GM23338 (cell line): ENCODE results near the gene EXD3. TPM values are rescaled to one million over a fixed set of nuclear protein-coding genes. Genes with fewer than 3 reads are reported as not detected.

Source experiments
- CREB1 ChIP-seq: fragments of 250-450 bp; sonication (Bioruptor Pico); IDR thresholded peaks from 2 replicates; pipeline ENCODE4 v1.5.0; 2020; ENCODE audit warnings: low read depth, mild to moderate bottlenecking, moderate library complexity
- EZH2 ChIP-seq: fragments of 200-600 bp; sonication (generic); IDR thresholded peaks from one replicate; pipeline ENCODE4 v1.8.0; 2017; ENCODE audit warnings: antibody characterized with exemption, mild to moderate bottlenecking, low read depth; ENCODE audit not compliant: unreplicated experiment
- EZH2phosphoT487 ChIP-seq: fragments of 200-600 bp; sonication (generic); IDR thresholded peaks from one replicate; pipeline ENCODE4 v1.8.1; 2018; ENCODE audit warnings: antibody characterized with exemption; ENCODE audit not compliant: unreplicated experiment
- JUNB ChIP-seq: IDR thresholded peaks from one replicate; pipeline ENCODE4 v1.6.1; 2016; ENCODE audit warnings: antibody characterized with exemption; ENCODE audit not compliant: unreplicated experiment
- NANOG ChIP-seq: IDR thresholded peaks from 2 replicates; pipeline ENCODE4 v1.6.1; 2016; ENCODE audit warnings: antibody characterized with exemption, borderline replicate concordance
- POLR2AphosphoS5 ChIP-seq: IDR thresholded peaks from 2 replicates; pipeline ENCODE4 v1.6.1; 2016; ENCODE audit warnings: antibody characterized with exemption, low read depth
- STAT1 ChIP-seq: IDR thresholded peaks from one replicate; pipeline ENCODE4 v1.6.1; 2016; ENCODE audit warnings: antibody characterized with exemption; ENCODE audit not compliant: unreplicated experiment
- ZNF114 ChIP-seq: fragments of 250-450 bp; sonication (Bioruptor Pico); IDR thresholded peaks from 2 replicates; pipeline ENCODE4 v1.5.0; 2020; ENCODE audit warnings: mild to moderate bottlenecking, moderate library complexity
- ZNF331 ChIP-seq: fragments of 250-450 bp; sonication (Bioruptor Pico); IDR thresholded peaks from 2 replicates; pipeline ENCODE4 v1.5.0; 2020; ENCODE audit warnings: low read depth, mild to moderate bottlenecking, moderate library complexity
- polyA plus RNA-seq: library from polyadenylated mRNA; unstranded; fragments of >200 nt; fragmentation: Nextera tagmentation; extraction: Ambion mirVana; gene quantifications from 2 replicates; pipeline ENCODE4 v1.2.1, GENCODE V29; 2016
- total RNA-seq: library from RNA; depleted of rRNA; stranded (reverse); fragments of >200 nt; shearing (Covaris generic); gene quantifications from 2 replicates; pipeline ENCODE4 v1.2.3, GENCODE V29; 2014
- TF ChIP-seq, protein P1 (sequence below): fragments of 250-450 bp; sonication (Bioruptor Pico); IDR thresholded peaks from 2 replicates; pipeline ENCODE4 v1.5.0; 2020; ENCODE audit warnings: mild to moderate bottlenecking, moderate library complexity
- TF ChIP-seq, protein P2 (sequence below): IDR thresholded peaks from one replicate; pipeline ENCODE4 v1.6.1; 2018; ENCODE audit warnings: antibody characterized with exemption; ENCODE audit not compliant: unreplicated experiment
- TF ChIP-seq, protein P3 (sequence below): IDR thresholded peaks from 2 replicates; pipeline ENCODE4 v1.6.1; 2016; ENCODE audit warnings: antibody characterized with exemption

EXD3 gene
- total and polyA plus RNA-seq, 2 experiments from 2014 or later, result 3.6 to 9.7 TPM

DNA sequence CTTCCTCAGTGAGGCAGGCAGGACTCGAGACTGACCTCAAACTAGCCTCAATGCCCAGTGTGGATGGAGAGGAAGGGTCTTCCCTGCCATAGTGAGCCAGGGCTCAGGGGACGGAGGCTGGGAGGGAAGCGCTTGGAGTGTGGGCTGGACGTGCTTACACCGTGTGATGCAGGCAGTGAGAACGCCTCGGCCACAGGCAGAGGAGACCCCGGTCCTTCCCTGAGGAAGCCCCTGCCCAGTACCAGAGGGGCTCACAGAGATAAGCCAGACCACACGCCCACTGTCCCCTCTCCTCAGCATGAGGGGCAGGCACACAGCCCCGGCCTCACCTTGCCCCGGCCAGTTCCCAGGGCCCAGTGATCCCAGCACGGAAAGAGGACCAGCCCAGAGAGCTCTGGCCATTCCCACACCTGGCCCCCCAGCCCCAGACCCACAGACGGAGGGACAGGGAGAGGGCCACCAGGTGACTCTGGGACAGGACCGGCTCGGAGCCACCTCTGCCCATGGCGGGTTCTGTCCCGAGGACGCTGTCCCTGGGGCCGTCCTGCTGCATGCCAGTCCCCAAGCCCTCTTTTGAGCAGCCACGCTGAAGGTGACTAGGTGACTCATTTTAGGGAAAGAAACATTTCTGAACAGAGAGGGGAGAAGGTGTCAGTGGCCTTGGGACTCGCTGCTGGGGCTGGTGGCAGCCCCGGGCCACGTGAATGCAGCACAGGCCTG lies 42.2 kb upstream of the EXD3 start (continued):
- TF ChIP-seq, protein P1, sequence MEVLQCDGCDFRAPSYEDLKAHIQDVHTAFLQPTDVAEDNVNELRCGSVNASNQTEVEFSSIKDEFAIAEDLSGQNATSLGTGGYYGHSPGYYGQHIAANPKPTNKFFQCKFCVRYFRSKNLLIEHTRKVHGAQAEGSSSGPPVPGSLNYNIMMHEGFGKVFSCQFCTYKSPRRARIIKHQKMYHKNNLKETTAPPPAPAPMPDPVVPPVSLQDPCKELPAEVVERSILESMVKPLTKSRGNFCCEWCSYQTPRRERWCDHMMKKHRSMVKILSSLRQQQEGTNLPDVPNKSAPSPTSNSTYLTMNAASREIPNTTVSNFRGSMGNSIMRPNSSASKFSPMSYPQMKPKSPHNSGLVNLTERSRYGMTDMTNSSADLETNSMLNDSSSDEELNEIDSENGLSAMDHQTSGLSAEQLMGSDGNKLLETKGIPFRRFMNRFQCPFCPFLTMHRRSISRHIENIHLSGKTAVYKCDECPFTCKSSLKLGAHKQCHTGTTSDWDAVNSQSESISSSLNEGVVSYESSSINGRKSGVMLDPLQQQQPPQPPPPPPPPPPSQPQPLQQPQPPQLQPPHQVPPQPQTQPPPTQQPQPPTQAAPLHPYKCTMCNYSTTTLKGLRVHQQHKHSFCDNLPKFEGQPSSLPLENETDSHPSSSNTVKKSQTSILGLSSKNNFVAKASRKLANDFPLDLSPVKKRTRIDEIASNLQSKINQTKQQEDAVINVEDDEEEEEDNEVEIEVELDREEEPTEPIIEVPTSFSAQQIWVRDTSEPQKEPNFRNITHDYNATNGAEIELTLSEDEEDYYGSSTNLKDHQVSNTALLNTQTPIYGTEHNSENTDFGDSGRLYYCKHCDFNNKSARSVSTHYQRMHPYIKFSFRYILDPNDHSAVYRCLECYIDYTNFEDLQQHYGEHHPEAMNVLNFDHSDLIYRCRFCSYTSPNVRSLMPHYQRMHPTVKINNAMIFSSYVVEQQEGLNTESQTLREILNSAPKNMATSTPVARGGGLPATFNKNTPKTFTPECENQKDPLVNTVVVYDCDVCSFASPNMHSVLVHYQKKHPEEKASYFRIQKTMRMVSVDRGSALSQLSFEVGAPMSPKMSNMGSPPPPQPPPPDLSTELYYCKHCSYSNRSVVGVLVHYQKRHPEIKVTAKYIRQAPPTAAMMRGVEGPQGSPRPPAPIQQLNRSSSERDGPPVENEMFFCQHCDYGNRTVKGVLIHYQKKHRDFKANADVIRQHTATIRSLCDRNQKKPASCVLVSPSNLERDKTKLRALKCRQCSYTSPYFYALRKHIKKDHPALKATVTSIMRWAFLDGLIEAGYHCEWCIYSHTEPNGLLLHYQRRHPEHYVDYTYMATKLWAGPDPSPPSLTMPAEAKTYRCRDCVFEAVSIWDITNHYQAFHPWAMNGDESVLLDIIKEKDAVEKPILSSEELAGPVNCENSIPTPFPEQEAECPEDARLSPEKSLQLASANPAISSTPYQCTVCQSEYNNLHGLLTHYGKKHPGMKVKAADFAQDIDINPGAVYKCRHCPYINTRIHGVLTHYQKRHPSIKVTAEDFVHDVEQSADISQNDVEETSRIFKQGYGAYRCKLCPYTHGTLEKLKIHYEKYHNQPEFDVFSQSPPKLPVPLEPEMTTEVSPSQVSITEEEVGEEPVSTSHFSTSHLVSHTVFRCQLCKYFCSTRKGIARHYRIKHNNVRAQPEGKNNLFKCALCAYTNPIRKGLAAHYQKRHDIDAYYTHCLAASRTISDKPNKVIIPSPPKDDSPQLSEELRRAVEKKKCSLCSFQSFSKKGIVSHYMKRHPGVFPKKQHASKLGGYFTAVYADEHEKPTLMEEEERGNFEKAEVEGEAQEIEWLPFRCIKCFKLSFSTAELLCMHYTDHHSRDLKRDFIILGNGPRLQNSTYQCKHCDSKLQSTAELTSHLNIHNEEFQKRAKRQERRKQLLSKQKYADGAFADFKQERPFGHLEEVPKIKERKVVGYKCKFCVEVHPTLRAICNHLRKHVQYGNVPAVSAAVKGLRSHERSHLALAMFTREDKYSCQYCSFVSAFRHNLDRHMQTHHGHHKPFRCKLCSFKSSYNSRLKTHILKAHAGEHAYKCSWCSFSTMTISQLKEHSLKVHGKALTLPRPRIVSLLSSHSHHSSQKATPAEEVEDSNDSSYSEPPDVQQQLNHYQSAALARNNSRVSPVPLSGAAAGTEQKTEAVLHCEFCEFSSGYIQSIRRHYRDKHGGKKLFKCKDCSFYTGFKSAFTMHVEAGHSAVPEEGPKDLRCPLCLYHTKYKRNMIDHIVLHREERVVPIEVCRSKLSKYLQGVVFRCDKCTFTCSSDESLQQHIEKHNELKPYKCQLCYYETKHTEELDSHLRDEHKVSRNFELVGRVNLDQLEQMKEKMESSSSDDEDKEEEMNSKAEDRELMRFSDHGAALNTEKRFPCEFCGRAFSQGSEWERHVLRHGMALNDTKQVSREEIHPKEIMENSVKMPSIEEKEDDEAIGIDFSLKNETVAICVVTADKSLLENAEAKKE (CRISPR knock-in tag), result no peak
- no peak for TF ChIP-seq EZH2
- no peak for TF ChIP-seq JUNB
- TF ChIP-seq, protein P2, sequence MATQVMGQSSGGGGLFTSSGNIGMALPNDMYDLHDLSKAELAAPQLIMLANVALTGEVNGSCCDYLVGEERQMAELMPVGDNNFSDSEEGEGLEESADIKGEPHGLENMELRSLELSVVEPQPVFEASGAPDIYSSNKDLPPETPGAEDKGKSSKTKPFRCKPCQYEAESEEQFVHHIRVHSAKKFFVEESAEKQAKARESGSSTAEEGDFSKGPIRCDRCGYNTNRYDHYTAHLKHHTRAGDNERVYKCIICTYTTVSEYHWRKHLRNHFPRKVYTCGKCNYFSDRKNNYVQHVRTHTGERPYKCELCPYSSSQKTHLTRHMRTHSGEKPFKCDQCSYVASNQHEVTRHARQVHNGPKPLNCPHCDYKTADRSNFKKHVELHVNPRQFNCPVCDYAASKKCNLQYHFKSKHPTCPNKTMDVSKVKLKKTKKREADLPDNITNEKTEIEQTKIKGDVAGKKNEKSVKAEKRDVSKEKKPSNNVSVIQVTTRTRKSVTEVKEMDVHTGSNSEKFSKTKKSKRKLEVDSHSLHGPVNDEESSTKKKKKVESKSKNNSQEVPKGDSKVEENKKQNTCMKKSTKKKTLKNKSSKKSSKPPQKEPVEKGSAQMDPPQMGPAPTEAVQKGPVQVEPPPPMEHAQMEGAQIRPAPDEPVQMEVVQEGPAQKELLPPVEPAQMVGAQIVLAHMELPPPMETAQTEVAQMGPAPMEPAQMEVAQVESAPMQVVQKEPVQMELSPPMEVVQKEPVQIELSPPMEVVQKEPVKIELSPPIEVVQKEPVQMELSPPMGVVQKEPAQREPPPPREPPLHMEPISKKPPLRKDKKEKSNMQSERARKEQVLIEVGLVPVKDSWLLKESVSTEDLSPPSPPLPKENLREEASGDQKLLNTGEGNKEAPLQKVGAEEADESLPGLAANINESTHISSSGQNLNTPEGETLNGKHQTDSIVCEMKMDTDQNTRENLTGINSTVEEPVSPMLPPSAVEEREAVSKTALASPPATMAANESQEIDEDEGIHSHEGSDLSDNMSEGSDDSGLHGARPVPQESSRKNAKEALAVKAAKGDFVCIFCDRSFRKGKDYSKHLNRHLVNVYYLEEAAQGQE, result no peak
- TF ChIP-seq STAT1, result no peak
- TF ChIP-seq CREB1, result no peak
- no peak for TF ChIP-seq ZNF114 (CRISPR knock-in tag)
- no peak for TF ChIP-seq ZNF331 (CRISPR knock-in tag)
- TF ChIP-seq, protein P3, sequence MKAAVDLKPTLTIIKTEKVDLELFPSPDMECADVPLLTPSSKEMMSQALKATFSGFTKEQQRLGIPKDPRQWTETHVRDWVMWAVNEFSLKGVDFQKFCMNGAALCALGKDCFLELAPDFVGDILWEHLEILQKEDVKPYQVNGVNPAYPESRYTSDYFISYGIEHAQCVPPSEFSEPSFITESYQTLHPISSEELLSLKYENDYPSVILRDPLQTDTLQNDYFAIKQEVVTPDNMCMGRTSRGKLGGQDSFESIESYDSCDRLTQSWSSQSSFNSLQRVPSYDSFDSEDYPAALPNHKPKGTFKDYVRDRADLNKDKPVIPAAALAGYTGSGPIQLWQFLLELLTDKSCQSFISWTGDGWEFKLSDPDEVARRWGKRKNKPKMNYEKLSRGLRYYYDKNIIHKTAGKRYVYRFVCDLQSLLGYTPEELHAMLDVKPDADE, result no peak
- no peak for TF ChIP-seq POLR2AphosphoS5
- TF ChIP-seq EZH2phosphoT487, result no peak
- no peak for TF ChIP-seq NANOG
